ENCODE measurements around the gene HLX. TPM values are rescaled to one million over a fixed set of nuclear protein-coding genes. Genes with fewer than 3 reads are reported as not detected.
A peak's percentile ranks its signal among the peaks of the same experiment; 100 is the strongest.

HLX gene
- total RNA-seq, 2 experiments from 2014 or later = 0.23 to 0.25 TPM

GRCh38 chr1:220892086-220892376 is 12.8 kb downstream of the HLX start:
- CTCF ChIA-PET = no interaction called here
- no peak overlapping the region for H3K4me3 Mint-ChIP-seq
- DNase-seq = no peak
- H3K9me3 Mint-ChIP-seq (ENCODE audit: low read depth) = no peaks in the 10 kb centered on the region
- intact Hi-C loops (cut with DNase I, micrococcal nuclease) = no loop called here
- H3K36me3 Mint-ChIP-seq (ENCODE audit: low read depth) = no peaks in the 10 kb centered on the region
- ATAC-seq = no peak
- H3K4me1 Mint-ChIP-seq = peaks cover 5% of the 10 kb centered on the region
- no peak overlapping the region for H3K27ac Mint-ChIP-seq
- POLR2A ChIA-PET = no interaction called here
- H3K27me3 Mint-ChIP-seq = peaks cover 79% of the 10 kb centered on the region

DNA sequence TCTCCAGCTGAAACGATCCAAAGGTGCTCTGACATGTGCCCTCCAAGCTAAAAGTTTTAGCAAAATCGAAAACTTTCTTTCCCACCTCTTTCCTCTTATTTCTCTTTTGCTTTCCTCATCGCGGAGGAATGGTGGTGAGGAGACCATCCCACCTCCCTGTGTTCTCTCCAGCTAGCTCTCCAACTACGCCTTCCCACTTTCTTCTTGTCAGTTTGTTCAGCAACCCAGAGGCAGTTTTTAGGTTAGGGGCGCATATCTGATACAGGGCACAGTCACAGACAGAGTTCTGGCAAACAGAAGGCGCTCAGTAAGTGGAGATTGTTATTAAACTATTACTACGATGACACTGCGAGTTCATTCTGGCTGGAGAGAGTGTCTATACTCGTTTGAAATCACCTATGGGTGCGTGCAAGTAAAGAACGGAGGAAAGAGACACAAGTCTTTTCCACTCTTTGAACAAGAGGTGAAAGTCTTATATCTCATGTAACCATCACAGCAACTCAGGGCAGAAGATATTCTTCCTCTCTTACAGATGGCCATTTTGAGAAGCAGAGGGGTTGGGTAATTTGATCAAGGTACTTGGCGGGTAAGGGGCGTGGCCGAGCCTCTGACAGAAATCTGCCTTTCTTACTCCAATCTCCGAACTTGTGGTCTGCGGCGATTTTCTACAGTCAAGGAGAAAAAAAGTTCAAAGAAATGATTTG is 13.9 kb downstream of the HLX start:
- ATAC-seq (no peak), DNase-seq (no peak)
- POLR2A ChIA-PET = interaction anchor here (0.6 kb wide), 1 partner anchor 366 kb away, joined by 3 read pairs; no protein-coding TSS in a partner anchor
- Mint-ChIP-seq H3K36me3 (ENCODE audit: low read depth) (no peaks in the 10 kb centered on the region), H3K9me3 (ENCODE audit: low read depth) (no peaks in the 10 kb centered on the region), H3K27ac (no peak overlapping the region), H3K27me3 (peaks cover 76% of the 10 kb centered on the region), H3K4me1 (peaks cover 5% of the 10 kb centered on the region), H3K4me3 (no peak overlapping the region)
- intact Hi-C loops (cut with DNase I, micrococcal nuclease) = no loop called here
- CTCF ChIA-PET = no interaction called here

GRCh38 chr1:220893701-220894024 is 14.4 kb downstream of the HLX start:
- no peaks in the 10 kb centered on the region for H3K9me3 Mint-ChIP-seq (ENCODE audit: low read depth)
- ChIA-PET CTCF (no interaction called here), POLR2A (no interaction called here)
- H3K27ac Mint-ChIP-seq = no peak overlapping the region
- peaks cover 73% of the 10 kb centered on the region for H3K27me3 Mint-ChIP-seq
- no peak for ATAC-seq
- H3K36me3 Mint-ChIP-seq (ENCODE audit: low read depth) = no peaks in the 10 kb centered on the region
- peaks cover 5% of the 10 kb centered on the region for H3K4me1 Mint-ChIP-seq
- no peak overlapping the region for H3K4me3 Mint-ChIP-seq
- no peak for DNase-seq
- intact Hi-C loops (cut with DNase I, micrococcal nuclease) = no loop called here

- Mint-ChIP-seq H3K4me1 (peaks cover 5% of the 10 kb centered on the region), H3K27ac (no peak overlapping the region), H3K4me3 (no peak overlapping the region), H3K27me3 (peaks cover 67% of the 10 kb centered on the region), H3K36me3 (ENCODE audit: low read depth) (no peaks in the 10 kb centered on the region), H3K9me3 (ENCODE audit: low read depth) (no peaks in the 10 kb centered on the region)
- CTCF ChIA-PET = no interaction called here
- DNase-seq (peak; percentile 27), ATAC-seq (peak; percentile 26)
- intact Hi-C loops (cut with DNase I, micrococcal nuclease) = no loop called here
- POLR2A ChIA-PET = no interaction called here
Observed at GRCh38 chr1:220894025-220894923, 15.0 kb downstream of the HLX start.

- ATAC-seq = no peak
- DNase-seq = no peak
- no peaks in the 10 kb centered on the region for H3K36me3 Mint-ChIP-seq (ENCODE audit: low read depth)
- POLR2A ChIA-PET = no interaction called here
- peaks cover 5% of the 10 kb centered on the region for H3K4me1 Mint-ChIP-seq
- peaks cover 62% of the 10 kb centered on the region for H3K27me3 Mint-ChIP-seq
- H3K4me3 Mint-ChIP-seq = no peak overlapping the region
- CTCF ChIA-PET = no interaction called here
- no peaks in the 10 kb centered on the region for H3K9me3 Mint-ChIP-seq (ENCODE audit: low read depth)
- H3K27ac Mint-ChIP-seq = no peak overlapping the region
- intact Hi-C loops (cut with DNase I, micrococcal nuclease) = no loop called here
Observed at GRCh38 chr1:220894924-220895256, 15.6 kb downstream of the HLX start.

DNA sequence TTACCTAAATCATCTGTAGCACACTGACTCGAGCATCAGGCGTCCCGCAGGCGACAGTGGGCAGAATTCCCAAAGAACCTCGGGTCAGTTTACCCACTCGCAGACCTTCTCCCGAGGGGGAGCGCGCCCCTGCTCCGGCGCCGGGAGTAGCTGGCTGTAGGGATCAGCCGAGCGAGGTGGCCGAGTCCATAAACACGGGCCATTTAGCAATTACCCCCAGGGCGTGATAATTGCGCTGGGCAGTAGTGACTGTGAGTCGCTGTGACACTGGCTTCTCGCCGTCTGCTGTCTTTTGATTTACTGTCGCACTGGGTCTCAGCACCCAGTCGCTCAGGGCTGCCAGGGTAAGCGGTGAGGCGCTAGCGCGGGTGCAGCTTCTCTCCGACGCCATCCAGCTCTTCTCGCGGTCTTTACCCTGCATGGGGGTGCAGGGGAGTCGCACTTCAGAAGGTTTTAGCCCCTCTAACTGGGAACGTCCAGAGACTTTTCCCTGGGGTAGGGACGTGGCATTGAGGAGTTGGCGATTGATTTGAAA is 16.2 kb downstream of the HLX start:
- Mint-ChIP-seq H3K4me3 (no peak overlapping the region), H3K9me3 (ENCODE audit: low read depth) (no peaks in the 10 kb centered on the region), H3K4me1 (peaks cover 5% of the 10 kb centered on the region), H3K27me3 (peaks cover 60% of the 10 kb centered on the region), H3K27ac (no peak overlapping the region), H3K36me3 (ENCODE audit: low read depth) (no peaks in the 10 kb centered on the region)
- intact Hi-C loops (cut with DNase I, micrococcal nuclease) = no loop called here
- ChIA-PET POLR2A (no interaction called here), CTCF (no interaction called here)
- DNase-seq (no peak), ATAC-seq (no peak)

DNA sequence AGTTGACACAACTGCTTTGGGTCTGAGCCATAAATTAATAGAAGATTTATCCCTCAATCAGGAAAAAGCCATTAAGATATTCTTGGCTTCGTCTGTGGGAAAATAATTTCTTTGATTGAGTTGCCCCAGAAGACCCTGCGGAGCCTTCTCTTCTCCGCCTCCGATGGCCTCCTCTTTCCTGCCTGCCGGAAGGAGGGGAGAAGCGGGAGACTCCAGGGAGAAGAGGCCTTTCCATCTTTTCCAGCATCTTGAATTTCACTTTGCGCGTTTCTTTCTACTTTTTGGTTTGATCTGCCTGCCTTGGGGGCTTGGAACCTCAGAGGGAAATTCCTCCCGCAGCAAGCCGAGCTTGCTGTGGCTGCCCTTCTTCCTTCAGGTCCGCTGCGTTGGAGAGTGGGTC is 16.8 kb downstream of the HLX start:
- ATAC-seq (no peak), DNase-seq (no peak)
- Mint-ChIP-seq H3K9me3 (ENCODE audit: low read depth) (no peaks in the 10 kb centered on the region), H3K4me3 (no peak overlapping the region), H3K27me3 (peaks cover 57% of the 10 kb centered on the region), H3K36me3 (ENCODE audit: low read depth) (no peaks in the 10 kb centered on the region), H3K4me1 (peaks cover 5% of the 10 kb centered on the region), H3K27ac (no peak overlapping the region)
- intact Hi-C loops (cut with DNase I, micrococcal nuclease) = no loop called here
- POLR2A ChIA-PET = no interaction called here
- CTCF ChIA-PET = no interaction called here

DNA sequence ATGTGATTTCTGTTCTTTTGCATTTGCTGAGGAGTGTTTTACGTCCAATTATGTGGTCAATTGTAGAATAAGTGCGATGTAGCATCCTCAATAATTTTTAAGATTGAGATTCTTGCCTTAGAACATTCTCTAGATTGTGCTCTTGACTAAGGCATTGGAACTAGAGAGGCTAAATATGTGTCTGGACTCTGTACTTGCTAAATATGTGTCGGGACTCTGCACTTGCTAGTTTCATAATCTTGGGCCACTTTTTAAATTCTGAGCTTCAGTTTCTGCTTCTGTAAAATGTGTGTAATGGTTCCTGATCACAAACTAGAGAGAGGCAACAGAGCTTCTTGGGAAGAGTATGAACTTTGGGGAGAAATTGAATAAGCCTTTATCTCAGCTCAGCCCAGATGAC is 21.6 kb downstream of the HLX start:
- no peak for DNase-seq
- no peaks in the 10 kb centered on the region for H3K9me3 Mint-ChIP-seq (ENCODE audit: low read depth)
- ATAC-seq = no peak
- ChIA-PET CTCF (no interaction called here), POLR2A (no interaction called here)
- peaks cover 20% of the 10 kb centered on the region for H3K27me3 Mint-ChIP-seq
- H3K36me3 Mint-ChIP-seq (ENCODE audit: low read depth) = no peaks in the 10 kb centered on the region
- intact Hi-C loops (cut with DNase I, micrococcal nuclease) = no loop called here
- no peak overlapping the region for H3K4me3 Mint-ChIP-seq
- H3K27ac Mint-ChIP-seq = no peak overlapping the region
- no peaks in the 10 kb centered on the region for H3K4me1 Mint-ChIP-seq

DNA sequence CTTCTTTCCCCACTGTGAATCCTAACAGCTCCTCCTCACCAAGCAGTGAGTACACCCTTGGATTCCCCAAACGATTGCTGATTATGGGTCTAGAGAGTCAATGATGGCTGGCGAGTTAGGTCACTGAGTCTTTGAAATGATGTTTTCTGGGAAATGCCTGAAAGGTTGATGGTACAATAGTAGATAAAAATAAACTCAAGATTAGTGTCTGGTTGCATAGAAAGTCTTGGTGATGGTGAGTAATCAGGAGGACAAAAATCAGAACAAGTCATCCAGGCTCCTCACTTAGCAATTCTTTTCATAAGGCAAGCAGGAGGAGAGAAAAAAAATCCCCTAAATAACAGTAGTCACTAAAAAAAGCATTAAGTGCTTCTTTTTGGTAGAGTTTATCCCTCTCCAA is 22.6 kb downstream of the HLX start:
- no peak for ATAC-seq
- no peak overlapping the region for H3K4me3 Mint-ChIP-seq
- CTCF ChIA-PET = no interaction called here

GRCh38 chr1:220902916-220903315 is 23.7 kb downstream of the HLX start:
- POLR2A ChIA-PET = no interaction called here
- ATAC-seq = no peak

More for the DNA sequence above, 22.6 kb downstream of the HLX start:
- Mint-ChIP-seq H3K27ac (no peak overlapping the region), H3K27me3 (peaks cover 17% of the 10 kb centered on the region), H3K4me1 (no peaks in the 10 kb centered on the region), H3K9me3 (ENCODE audit: low read depth) (no peaks in the 10 kb centered on the region), H3K36me3 (ENCODE audit: low read depth) (no peaks in the 10 kb centered on the region)
- DNase-seq = no peak
- intact Hi-C loops (cut with DNase I, micrococcal nuclease) = no loop called here
- POLR2A ChIA-PET = no interaction called here

GRCh38 chr1:220904876-220905275 is 25.6 kb downstream of the HLX start:
- no peak for DNase-seq
- Mint-ChIP-seq H3K4me1 (no peaks in the 10 kb centered on the region), H3K27ac (no peak overlapping the region), H3K36me3 (ENCODE audit: low read depth) (no peaks in the 10 kb centered on the region), H3K4me3 (no peak overlapping the region), H3K9me3 (ENCODE audit: low read depth) (no peaks in the 10 kb centered on the region), H3K27me3 (peaks cover 13% of the 10 kb centered on the region)
- ChIA-PET POLR2A (no interaction called here), CTCF (no interaction called here)
- ATAC-seq = no peak
- intact Hi-C loops (cut with DNase I, micrococcal nuclease) = no loop called here

More at GRCh38 chr1:220902916-220903315, 23.7 kb downstream of the HLX start:
- Mint-ChIP-seq H3K27ac (no peak overlapping the region), H3K36me3 (ENCODE audit: low read depth) (no peaks in the 10 kb centered on the region), H3K4me3 (no peak overlapping the region), H3K27me3 (peaks cover 15% of the 10 kb centered on the region), H3K9me3 (ENCODE audit: low read depth) (no peaks in the 10 kb centered on the region), H3K4me1 (no peaks in the 10 kb centered on the region)
- DNase-seq = no peak
- CTCF ChIA-PET = no interaction called here
- intact Hi-C loops (cut with DNase I, micrococcal nuclease) = no loop called here

All from activated CD4-positive, alpha-beta T cell treated with anti-CD3 and anti-CD28 coated beads for 36 hours (primary cell).